Measurements from ENCODE around the gene PTGDS.

Gene PTGDS

GRCh38 chr9:136974817-136975535 is 2.3 kb upstream of the PTGDS start:
- DNase-seq: no peak

DNA sequence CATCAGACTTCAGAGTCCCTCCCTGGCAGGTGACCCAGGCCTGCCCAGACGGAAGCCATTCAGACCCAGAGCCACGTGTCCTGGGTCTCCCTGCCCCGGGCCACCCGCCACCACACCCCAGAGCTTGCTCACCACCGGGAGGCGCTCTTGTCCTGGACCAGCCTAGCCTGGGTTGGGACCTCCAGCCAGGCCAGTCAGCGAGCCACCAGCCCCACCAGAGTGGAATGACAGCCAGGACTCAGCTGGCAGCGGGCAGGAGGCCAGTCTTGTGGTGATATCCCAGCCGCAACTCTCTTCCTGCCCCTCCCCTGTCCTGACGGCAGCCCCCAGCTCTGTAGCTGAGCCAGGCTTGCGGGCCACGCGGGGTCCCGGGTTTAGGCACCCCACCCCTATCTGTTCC is 1.7 kb upstream of the PTGDS start:
- DNase-seq: no peak

GRCh38 chr9:136977649-136978072 is 357 bp downstream of the PTGDS start:
- no peak for DNase-seq

GRCh38 chr9:136978073-136978864 is 965 bp downstream of the PTGDS start:
- peak; percentile 37 to 54 (median 38) for DNase-seq

- no peak for DNase-seq
Measured at GRCh38 chr9:136978865-136979544, 1.7 kb downstream of the PTGDS start.

DNA sequence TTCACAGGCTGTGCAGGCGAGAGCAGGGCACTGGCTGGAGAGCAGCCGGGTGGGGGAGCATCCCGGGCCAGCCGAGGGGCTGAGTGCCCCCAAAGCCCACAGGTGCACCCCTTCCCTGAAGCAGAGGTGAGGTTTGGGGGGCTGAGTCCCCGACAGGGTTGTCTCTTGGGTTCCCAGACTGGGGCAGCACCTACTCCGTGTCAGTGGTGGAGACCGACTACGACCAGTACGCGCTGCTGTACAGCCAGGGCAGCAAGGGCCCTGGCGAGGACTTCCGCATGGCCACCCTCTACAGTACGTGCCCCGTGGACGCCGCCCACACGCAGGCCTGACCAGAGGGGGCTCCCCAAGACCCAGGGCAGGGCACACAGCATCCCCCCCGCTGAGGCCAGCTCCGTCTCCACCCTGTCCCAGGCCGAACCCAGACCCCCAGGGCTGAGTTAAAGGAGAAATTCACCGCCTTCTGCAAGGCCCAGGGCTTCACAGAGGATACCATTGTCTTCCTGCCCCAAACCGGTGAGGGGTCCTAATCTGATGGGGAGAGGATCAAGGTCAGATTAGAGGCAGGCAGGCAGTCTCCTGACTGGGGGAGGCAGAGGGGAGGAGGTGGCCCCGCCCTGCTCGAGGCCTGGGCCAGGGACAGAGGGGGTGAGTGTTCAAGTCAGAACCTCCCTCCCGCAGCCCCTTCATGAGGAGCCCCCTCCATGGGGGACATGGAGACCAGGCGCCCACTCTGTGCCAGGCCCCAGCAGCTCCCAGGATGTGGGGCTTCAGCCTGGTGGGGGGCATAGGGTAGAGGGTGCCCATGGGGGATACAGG is 2.7 kb downstream of the PTGDS start:
- no peak for DNase-seq

GRCh38 chr9:136980669-136981478 is 3.6 kb downstream of the PTGDS start:
- DNase-seq: no peak

DNA sequence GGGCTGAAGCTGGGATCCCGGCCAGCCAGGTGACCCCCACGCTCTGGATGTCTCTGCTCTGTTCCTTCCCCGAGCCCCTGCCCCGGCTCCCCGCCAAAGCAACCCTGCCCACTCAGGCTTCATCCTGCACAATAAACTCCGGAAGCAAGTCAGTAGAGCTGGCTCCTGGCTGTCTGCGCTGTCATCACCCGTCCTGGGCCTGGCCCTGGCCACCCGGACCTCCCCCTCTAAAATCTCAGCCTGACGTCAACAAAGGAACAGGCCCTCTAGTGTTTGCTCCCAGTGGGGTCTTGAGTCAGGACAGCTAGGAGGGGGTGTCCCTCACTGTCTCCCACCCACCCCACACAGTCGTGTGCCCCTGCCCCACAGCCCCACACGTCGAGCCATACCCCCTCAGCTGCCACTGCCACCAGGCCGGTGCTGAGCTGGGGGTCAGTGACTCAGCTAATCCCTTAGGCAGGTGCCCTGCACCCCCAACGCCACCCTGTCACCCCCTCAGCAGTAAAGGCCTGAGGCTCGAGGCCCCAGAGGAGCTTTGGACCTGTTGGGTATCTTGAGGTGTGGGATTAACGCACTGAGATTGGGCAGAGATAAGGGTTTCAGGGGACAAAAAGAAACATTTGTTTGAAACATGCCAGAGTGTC is 4.4 kb downstream of the PTGDS start:
- DNase-seq: no peak

DNA sequence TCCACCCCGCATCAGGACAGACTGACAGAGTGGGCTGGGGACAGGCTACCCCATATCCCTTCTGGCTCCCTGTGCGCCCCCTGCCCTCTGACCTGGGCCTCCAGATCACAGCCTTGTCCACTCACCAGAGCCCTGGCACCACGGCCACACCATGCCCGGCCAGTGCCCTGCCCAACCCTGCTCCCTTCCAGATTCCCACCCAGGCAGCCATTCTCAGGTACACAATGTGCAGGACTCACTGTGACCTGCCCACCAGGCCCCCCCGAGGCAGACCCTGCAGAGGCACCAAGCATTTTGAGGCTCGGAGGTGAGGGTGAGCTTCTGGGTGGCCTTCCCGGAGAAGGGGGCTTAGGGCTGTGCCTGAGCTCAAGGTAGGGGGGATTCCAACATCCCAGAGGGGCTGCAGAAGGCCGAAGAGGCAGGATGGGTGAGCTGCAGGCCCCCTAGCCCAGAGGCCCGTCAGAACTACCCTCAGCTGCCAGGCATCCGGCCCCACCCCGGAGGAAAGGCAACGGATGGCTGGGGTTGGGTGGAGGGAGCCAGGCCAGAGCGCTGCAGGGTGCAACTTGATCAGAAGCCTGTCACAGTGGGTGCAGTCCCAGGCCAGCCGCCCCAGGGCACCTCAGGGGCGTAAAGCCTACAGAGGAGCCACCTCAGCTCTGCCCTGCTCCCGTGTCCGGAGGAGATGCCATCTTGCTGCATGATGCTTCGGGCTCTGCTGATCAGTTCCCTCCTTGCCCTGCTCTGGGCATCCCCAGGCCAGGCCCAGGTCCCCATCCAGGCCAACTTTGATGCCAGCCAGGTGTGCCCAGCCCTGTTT is 5.1 kb downstream of the PTGDS start, which contains the start of gene LCNL1:
LCNL1 (plus strand) TSS at position 762 of the 820 bp plus-strand sequence. CDS start 594 bp downstream, outside the sequence.
- DNase-seq: no peak

GRCh38 chr9:136983167-136983566 is 5.9 kb downstream of the PTGDS start:
- no peak for DNase-seq

- no peak for DNase-seq
Measured at GRCh38 chr9:136983656-136984314, 6.5 kb downstream of the PTGDS start.

- no peak for DNase-seq
Measured at GRCh38 chr9:136984464-136985026, 7.2 kb downstream of the PTGDS start.

DNA sequence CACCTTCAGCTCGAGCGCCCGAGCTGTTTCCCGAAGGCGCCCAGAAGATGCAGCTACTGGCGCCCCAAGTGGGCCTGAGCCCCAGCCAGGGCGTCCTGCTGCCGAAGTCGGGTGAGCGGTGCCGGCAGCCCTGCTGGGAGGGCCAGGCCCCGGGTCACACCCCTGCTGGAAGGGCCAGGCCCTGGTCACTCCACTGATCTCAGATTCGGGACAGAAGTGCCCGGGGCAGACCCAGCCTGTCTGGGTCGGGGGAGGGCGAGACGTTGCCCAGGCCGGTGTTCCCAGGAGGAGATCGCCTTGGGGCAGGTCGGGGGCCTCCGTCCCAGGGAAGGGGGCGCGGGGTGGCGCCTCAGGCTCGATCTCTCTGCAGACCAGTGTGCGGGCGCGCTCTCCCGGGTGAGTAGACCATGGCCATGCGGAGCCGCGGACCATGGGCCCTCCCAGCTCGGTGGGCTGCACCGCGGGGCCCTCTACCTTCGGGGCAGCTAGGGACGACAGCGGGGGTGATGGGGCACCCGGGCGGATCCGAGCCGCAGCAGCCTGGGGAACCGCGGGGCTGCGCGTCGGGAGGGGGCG is 7.8 kb downstream of the PTGDS start:
- no peak for DNase-seq

DNA sequence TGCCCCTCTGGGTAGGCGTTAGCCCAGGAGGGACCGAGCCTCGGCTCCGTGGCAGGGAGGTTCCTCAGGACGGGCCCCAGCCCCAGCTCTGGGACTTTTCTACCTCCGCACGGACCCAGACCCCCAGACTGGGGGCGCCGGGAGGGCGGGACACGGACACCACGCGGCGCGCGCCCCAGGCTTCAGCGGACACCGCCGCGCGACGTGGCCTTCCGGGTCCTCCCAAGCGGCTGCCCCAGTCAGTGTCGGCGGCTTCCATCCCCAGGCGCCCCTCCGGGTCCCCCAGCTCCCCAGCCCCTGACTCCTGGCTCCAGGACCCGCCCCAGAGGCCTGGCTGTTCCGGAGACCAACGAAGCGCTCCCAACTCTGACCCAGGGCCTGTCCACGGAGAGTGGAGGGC is 8.5 kb downstream of the PTGDS start:
- no peak for DNase-seq

- DNase-seq: no peak
Measured at GRCh38 chr9:136988872-136989271, 11.6 kb downstream of the PTGDS start.

DNA sequence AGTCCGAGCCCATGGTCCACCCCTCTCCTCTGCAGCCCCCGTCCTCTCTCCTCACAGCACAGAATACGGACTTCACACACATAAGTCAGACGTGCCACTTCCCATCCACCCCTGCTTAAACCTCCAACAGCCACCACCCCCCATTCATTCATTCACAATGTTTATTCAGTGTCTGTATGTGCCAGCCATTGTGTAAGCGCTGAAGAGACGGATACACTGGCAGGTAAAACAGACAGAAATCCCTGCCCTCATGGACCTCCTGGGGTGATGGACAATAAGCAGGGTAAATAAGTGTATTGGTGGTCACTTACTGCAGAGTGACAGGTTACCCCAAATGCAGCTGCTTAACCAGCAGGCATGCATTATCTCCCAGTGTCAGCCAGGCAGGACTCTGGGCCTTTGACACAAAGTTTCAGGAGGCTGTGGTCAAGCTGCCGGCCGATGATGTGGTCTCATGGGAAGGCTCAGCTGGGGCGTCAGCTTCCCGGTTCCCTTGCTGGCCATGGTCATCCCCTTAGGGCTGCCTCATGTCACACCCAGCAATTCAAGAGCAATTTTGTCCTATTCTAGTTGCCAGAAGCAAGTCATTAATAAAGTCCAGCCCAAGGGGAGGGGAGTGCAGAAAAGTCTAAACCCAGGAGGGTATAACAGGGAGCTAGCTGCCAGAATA is 13.1 kb downstream of the PTGDS start:
- DNase-seq: no peak

DNA sequence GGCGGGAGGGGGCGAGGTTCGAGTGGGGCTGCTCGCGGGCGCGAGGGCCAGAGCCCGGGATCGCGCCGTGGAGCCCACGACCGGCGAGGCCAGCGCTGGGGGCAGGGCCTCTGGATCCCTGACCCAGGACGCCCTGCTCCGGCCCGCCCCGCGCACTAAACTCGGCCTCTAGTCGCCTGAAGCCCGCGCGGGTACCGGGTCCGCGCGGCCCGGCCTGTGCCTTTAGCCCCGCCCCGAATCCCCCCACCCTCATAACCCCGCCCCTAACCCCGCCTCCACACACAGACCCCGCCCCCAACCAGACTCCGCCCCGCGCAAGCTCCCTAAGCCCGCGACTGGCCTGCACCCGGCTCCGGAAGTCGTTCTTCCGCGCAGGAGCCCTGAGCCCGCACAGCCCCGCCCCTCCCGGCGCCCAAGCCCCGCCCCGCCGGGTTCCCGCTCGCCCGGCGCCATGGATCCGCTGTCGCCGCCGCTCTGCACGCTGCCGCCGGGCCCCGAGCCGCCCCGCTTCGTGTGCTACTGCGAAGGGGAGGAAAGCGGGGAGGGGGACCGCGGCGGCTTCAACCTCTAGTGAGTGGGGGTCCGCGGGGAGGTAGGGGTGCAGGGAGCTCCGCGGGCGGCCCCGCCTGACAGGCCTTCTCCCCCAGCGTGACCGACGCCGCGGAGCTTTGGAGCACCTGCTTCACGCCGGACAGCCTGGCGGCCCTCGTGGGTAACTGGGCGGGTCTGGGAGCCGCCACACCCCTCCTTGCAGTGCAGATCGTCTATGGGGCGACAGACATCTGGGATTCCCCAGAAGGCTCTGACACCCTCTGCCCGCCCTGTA is 14.9 kb downstream of the PTGDS start, which contains the start of gene PAXX:
PAXX (plus strand) TSS at position 430 of the 826 bp plus-strand sequence; CDS start at position 452, 22 bp downstream.
- peak; percentile 86 to 93 (median 90) for DNase-seq
